ENCODE measurements around the gene CABLES1.

DNA sequence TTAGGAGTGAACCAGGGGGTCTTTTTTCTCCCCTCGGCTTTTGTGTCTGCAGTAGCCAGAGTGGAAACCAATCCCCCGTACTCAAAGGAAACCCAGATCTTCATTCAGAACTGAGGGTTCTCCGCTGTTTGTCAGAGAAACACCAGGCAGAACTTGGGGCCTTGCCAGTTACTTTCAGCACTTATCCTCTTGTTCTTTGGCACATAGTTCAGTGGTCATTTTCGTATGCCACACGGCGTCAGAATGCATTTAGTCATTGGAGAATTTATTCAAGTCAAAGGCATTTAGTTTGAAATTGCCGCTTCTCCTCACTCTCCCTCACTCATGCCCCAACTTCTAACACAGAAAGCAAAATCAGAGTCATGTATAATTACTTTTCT lies 102.9 kb downstream of the CABLES1 start:
- TF ChIP-seq, protein P1, sequence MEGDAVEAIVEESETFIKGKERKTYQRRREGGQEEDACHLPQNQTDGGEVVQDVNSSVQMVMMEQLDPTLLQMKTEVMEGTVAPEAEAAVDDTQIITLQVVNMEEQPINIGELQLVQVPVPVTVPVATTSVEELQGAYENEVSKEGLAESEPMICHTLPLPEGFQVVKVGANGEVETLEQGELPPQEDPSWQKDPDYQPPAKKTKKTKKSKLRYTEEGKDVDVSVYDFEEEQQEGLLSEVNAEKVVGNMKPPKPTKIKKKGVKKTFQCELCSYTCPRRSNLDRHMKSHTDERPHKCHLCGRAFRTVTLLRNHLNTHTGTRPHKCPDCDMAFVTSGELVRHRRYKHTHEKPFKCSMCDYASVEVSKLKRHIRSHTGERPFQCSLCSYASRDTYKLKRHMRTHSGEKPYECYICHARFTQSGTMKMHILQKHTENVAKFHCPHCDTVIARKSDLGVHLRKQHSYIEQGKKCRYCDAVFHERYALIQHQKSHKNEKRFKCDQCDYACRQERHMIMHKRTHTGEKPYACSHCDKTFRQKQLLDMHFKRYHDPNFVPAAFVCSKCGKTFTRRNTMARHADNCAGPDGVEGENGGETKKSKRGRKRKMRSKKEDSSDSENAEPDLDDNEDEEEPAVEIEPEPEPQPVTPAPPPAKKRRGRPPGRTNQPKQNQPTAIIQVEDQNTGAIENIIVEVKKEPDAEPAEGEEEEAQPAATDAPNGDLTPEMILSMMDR (IDR thresholded peaks at IDR 0.05; ENCODE audit: low read length), result no peak
- TF ChIP-seq EZH2 (IDR thresholded peaks at IDR 0.05; ENCODE audit: borderline replicate concordance, low read length), result no peak

Measured in OCI-LY1 (cell line).